ENCODE measurements around the gene ATXN1.

Gene ATXN1

GRCh38 chr6:16286151-16286522, 475.1 kb downstream of the ATXN1 start:
- Histone ChIP-seq H3K36me3 (peaks cover 4 to 12% (median 6%) of the 10 kb centered on the region in 3 donors), H3K27me3 (no peaks in the 10 kb centered on the region), H3K9me3 (no peaks in the 10 kb centered on the region), H3K4me1 (no peaks in the 10 kb centered on the region), H3K27ac (no peak overlapping the region), H3K4me3 (no peak overlapping the region)
- peak in 1 of 2 donors; percentile 67 for DNase-seq
- peak; percentile 33 to 59 for TF ChIP-seq CTCF (IDR thresholded peaks at IDR 0.05)
- intact Hi-C loops (cut with DNase I; ENCODE audit: low total_unique reads) = no loop called here

GRCh38 chr6:16285467-16286150, 475.7 kb downstream of the ATXN1 start:
- no peak overlapping the region for H3K27ac ChIP-seq
- intact Hi-C loops (cut with DNase I; ENCODE audit: low total_unique reads) = no loop called here
- H3K4me1 ChIP-seq = no peaks in the 10 kb centered on the region
- peak in 1 of 2 donors; percentile 62 for DNase-seq
- no peak for TF ChIP-seq CTCF (IDR thresholded peaks at IDR 0.05)
- H3K36me3 ChIP-seq = peaks cover 0 to 6% (median 6%) of the 10 kb centered on the region in 3 donors
- no peak overlapping the region for H3K4me3 ChIP-seq
- H3K9me3 ChIP-seq = no peaks in the 10 kb centered on the region
- H3K27me3 ChIP-seq = no peaks in the 10 kb centered on the region

GRCh38 chr6:16284472-16284871, 476.8 kb downstream of the ATXN1 start:
- Histone ChIP-seq H3K27ac (no peak overlapping the region), H3K36me3 (peaks cover 6 to 10% (median 8%) of the 10 kb centered on the region in 3 donors), H3K4me1 (no peaks in the 10 kb centered on the region), H3K27me3 (no peaks in the 10 kb centered on the region), H3K9me3 (no peaks in the 10 kb centered on the region), H3K4me3 (no peak overlapping the region)
- TF ChIP-seq CTCF (IDR thresholded peaks at IDR 0.05) = no peak
- intact Hi-C loops (cut with DNase I; ENCODE audit: low total_unique reads) = no loop called here
- peak in 1 of 2 donors; percentile 46 for DNase-seq

- Histone ChIP-seq H3K4me1 (peaks cover 0 to 14% (median 10%) of the 10 kb centered on the region in 4 donors), H3K36me3 (peaks cover 6 to 20% (median 19%) of the 10 kb centered on the region in 3 donors), H3K27me3 (no peaks in the 10 kb centered on the region), H3K9me3 (no peaks in the 10 kb centered on the region), H3K4me3 (no peak overlapping the region), H3K27ac (no peak overlapping the region)
- peak in 1 of 2 donors; percentile 13 for DNase-seq
- TF ChIP-seq CTCF (IDR thresholded peaks at IDR 0.05) = no peak
- intact Hi-C loops (cut with DNase I; ENCODE audit: low total_unique reads) = no loop called here
These were observed 478.9 kb downstream of the ATXN1 start for GRCh38 chr6:16282370-16282769.

- Histone ChIP-seq H3K9me3 (no peaks in the 10 kb centered on the region), H3K4me1 (peaks cover 0 to 27% (median 19%) of the 10 kb centered on the region in 4 donors), H3K27ac (no peak overlapping the region), H3K36me3 (peaks cover 6 to 25% (median 19%) of the 10 kb centered on the region in 3 donors), H3K4me3 (no peak overlapping the region), H3K27me3 (no peaks in the 10 kb centered on the region)
- TF ChIP-seq CTCF (IDR thresholded peaks at IDR 0.05) = no peak
- DNase-seq = no peak
- intact Hi-C loops (cut with DNase I; ENCODE audit: low total_unique reads) = loop anchor here (10.0 kb wide), 1 partner anchor 584 kb away; no protein-coding TSS in a partner anchor
These were observed 482.0 kb downstream of the ATXN1 start for GRCh38 chr6:16279243-16279642.

Measured in tibial artery (tissue), 4 donors.